HK-2 (cell line): ENCODE results near the gene REXO1.
"Not testable (repeated sequence)": the region's sequence is repeated elsewhere in the genome, so short reads cannot be mapped to it uniquely, and the experiment has no call there.

ENCODE experiments used
- DNase-seq: peaks from one replicate; pipeline ENCODE4 v3.0.0-alpha.2; 2018; ENCODE audit not compliant: unreplicated experiment

Gene REXO1

GRCh38 chr19:1848399-1849131, at the start of gene REXO1:
REXO1 (minus strand) TSS chr19:1848483; CDS start chr19:1848358, 125 bp downstream.
- DNase-seq: peak; percentile 97

DNA sequence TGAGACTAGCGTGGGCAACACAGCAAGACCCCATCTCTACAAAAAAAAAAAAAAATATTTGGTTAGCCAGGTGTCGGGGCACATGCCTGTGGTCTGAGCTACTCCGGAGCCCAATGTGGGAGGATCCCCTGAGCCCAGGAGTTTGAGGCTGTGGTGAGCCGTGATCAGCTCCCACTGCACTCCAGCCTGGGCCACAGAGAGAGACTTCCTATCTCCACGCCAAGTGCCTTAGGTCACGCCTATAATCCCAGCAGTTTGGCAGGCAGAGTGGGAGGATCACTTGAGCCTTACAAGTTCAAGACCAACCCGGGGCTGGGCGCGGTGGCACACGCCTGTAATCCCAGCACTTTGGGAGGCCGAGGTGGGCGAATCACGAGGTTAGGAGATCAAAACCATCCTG, 48.2 kb upstream of the REXO1 start:
- no peak for DNase-seq

DNA sequence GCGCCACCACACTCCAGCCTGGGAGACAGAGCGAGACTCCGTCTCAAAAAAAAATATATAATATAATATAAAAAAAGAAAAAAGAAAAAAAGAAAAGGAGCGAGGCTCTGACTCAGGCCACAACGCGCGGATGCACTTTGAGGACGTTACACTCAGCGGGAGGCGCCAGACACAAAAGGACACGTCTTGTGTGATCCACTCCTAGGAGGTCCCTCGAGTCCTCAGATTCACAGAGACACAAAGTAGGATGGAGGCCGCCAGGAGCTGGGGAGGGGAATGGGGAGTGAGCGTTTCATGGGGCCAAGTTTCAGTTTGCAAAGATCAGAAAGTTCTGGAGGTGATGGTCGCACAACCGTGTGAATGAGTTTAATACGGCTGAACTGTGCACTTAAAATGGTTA, 45.5 kb upstream of the REXO1 start:
- no peak for DNase-seq

DNA sequence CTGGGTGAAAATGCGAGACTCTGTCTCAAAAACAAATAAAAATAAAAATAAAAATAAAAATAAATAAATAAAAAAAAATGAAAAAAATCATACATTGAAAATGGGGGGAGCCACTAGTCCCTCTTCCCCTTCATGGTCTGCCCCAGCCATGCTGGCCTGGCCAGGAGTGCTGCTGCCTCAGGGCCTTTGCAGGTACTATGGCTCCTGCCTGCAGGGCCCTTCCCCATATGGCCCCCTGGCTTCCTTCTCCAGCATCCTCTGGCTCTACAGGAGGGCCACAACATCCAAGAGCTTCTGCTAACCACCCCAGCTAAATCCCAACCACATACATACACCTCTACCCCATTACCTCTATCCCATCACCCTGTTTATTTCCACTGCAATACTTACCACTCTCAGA, 41.6 kb upstream of the REXO1 start:
- no peak for DNase-seq

GRCh38 chr19:1888385-1888784, 40.1 kb upstream of the REXO1 start:
- no peak for DNase-seq

DNA sequence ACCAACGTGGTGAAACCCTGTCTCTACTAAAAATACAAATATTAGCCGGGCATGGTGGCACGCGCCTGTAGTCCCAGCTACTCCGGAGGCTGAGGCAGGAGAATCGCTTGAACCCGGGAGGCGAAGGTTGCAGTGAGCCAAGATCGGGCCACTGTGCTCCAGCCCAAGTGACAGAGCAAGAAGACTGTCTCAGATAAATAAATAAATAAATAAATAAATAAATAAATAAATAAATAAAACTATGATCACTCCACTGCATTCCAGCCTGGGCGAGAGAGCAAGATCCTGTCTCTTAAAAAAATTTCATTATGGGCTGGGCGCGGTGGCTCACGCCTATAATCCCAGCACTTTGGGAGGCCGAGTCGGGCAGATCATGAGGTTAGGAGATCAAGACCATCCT, 38.1 kb upstream of the REXO1 start:
- not testable (repeated sequence) for DNase-seq

- DNase-seq: peak; percentile 91
Measured at GRCh38 chr19:1885398-1886119, 37.3 kb upstream of the REXO1 start, which contains the start of gene ABHD17A. ABHD17A (minus strand) TSS chr19:1885496; CDS start chr19:1881566, 3,930 bp downstream.

DNA sequence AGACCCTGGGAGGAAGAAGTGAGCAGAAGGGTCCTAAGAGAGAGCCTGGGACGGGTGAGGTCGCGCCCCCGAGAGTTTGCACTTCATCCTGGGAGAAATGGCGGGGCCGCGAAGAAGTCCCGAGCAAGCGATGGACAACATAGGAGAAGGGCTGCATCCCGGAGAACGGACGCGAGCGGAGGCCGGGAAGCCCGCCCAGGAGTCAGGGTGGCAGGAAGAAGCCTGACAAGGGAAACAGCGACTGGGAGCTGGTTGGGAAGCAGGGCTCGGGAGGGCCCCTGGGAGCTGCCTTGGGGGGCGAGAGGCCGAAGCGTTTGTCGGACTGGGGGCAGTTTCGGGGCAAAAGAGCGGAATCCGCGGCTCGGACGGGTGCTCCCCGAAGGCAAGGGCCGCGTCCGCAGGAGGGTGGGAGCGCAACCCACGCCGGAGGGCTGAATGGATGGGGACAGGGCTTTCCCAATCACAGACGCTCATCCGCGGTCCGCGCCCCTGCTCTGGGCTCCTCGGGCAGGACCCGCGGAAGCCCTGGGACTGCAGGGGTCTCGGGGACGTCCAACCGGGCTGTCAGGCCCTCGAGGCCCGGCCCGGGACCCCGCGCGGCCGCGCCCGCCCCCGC, 36.5 kb upstream of the REXO1 start:
- DNase-seq: no peak

DNA sequence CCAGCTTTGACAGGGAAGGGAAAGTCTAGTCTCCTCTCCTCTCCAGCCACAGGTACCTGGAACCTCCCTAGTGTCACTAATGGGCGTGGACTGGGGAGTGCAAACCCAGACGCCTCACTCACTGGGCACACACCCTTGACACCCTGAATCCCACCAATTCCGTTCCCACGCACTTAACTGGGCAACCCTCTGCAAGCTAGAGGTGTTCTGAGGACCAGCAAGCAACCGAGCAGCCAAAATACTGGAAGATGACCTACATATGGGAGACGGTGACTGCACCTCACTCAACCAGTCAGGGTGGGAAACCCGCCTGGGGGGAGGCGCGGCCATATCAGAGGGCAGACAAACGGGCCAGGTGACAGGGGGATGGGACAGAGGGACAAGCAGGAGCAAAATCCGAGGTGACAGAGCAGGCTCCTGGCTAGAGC, 36.0 kb upstream of the REXO1 start:
- DNase-seq: no peak

DNA sequence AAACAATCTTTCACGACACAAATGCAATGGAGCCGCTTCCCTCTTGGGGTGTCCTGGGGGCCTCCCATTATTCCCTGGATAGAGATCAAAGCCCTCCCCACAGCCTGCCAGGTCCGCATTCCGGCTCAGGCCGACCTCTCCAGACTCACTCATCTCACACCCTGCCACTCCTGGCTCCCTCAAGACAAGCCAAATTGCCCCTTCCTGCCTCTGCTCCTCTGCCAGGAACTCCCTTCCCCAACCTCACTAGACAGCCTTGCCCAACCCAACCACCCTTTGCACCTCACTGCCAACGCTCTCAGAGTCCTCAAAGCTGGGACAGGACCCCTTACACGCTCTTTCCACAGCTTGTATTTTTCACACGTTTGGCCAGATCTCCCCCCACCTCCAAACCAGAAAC, 35.5 kb upstream of the REXO1 start:
- no peak for DNase-seq

DNA sequence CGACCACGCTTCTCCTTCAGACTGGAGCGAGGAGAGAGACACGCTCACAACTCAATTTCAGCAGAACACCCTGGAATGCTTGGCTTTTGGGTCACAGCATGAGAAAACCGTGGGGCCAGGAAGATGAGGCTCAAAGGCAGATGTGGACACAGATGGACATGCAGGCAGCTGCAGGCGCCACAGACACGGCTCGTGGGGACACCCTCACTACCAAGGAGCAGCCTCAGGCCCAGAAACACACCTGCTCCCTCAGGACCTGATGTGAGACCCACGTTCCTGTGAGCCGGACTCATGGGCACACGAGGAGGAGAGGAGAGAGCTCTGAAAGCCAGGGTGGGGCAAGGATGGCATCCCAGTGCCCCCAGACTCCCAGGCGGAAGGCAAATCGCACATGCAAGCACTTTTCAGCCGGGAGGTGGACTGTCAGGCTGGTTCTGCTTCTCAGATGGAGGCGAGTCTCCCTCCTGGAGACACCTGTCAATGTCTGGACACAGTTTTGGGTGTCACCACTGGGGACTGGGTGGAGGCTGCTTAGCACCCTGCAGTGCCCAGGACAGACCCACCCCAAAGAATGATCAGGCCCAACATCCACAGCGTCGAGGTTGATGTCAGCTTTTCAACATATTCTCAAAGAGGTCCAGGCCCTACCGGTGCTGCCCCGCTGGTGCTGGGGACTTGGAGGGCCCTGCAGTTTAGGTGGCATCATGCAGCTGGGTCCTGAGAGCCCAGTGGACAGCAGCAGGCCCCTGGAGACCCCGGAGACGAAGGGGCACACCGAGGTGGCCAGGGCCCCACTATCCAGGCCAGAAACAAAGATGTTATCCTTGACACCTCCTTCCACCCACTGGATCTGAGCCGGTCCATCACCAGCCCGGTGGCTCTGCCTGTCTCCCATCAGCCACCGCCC, 34.8 kb upstream of the REXO1 start:
- no peak for DNase-seq

DNA sequence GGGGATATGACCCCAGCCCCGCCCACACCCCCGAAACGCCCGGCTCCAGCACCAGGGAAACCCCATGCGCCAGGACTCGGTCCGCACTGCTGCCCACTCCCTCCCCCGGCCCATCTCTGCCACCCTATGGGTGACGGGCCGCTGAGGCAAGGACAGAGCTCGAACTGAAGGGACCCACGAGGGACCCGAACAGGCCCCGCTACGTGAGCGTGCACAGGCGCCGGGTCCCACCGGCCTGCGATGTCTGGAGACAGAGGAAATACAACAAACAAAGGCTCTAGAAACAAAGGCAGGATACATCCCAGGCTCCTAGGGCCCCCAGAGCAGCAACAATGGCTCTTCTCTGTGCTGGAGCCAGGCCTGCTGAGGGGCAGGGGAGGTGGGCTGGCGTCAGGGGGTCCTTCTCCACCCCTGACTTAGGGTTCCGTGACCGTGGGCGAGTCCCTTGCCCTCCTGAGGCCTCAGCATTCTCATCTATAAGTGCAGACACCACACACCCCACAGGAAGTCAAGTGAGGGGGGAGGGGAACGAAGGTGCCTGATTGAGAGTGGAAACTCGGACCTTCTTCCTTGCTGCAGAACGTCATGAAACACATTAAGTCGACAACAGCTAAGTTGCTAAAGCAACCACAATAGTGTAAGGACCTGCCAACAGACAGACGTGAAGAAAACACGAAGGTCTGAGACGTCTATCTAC, 34.0 kb upstream of the REXO1 start:
- DNase-seq: no peak

- DNase-seq: not testable (repeated sequence)
Measured at GRCh38 chr19:1881393-1882088, 33.3 kb upstream of the REXO1 start.

DNA sequence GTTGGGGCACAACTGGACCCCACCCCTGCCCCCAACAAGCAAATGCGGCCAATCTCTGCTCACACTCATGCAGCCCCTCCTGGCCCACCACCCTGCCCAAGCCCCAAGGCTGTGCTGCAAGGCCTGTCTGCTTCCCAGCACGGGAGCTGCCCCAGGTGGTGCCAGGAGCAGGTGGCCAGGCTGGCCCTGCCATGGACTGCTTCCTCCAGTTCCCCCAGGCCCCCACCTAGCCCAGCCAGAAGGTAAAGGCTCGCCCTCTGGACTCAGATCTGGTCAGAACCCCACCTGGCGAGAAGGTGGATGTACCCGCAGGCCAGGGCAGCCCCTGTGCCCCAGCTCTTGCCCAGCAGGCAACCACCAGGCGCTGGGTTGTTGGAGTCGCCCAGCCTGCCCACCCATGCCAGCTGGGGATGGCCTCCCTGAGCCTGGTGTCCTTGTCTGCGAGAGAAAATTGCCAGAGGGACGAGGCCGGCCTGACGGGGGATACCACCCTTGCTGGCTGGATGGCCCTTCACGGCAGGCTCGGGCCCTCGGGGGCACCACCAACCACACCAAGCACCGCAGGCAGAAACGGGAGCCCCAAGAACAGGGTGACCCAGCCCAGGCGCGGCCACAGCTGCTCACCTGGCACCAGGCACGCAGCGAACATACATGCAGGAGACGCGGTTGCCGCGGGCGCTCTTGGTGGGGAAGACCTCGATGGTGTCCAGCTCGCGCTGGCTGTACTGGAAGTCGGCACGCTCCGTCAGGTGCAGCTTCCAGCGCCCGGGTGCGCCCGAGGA, 32.5 kb upstream of the REXO1 start:
- no peak for DNase-seq

DNA sequence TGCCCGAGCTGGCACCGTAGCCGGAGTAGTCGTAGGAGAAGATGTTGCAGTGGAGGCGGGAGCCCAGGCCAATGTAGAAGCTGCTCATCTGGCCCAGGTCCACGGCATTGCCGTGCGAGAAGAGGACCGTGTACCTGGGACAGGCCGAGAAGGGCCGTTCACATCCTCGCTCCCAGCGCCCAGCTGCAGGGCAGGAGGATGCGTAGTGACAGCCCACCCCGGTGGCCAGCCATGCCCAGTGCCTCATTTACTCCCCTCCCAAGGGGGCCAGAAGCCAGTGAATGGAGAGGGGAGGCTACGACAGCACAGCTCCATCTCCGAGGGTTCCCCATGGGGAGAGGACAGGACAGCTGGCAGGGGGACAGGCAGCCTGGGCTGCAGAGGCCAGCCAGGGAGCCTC, 31.7 kb upstream of the REXO1 start:
- DNase-seq: not testable (repeated sequence)

DNA sequence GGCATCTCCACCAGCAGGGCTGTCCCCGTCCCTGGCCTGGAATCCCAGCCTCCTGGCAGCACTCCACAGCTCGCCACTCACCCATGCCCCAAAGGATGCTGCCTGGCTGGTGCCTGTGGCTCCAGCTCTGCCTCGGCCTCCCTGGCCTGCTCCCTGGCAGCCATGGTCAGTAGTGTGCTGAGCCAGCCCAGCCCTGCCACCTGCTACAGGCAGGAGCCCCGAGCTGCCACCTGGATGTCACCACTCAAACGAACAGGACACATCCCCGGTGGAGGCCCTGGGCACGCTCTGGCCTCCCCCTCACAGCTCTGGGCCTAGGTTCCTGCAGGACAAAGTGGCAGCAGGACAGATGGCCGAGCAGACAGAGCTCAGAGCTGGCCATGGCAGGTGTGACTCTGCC, 30.3 kb upstream of the REXO1 start:
- not testable (repeated sequence) for DNase-seq

DNA sequence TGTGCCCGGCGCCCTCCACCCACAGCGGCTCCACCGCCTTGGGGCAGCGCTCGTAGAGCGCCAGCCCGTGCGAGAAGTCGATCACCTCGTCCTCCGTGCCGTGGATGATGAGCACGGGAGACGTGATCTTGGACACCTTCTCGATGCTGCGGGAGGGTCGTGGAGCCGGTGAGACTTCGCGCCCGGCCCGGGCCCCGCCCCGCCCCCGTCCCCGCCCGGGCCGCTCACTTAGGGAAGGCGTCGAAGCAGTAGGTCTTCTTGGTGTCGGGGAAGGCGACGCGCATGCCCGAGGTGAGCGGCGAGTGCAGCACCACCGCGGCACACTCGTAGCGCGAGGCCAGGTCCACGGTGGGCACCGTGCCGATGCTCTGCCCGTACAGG, 29.0 kb upstream of the REXO1 start:
- DNase-seq: not testable (repeated sequence)

GRCh38 chr19:1876496-1877279, 28.4 kb upstream of the REXO1 start:
- not testable (repeated sequence) for DNase-seq
